Measurements from ENCODE around the gene CFAP299.
"Not testable (repeated sequence)": the region's sequence is repeated elsewhere in the genome, so short reads cannot be mapped to it uniquely, and the experiment has no call there.

The CFAP299 gene

DNA sequence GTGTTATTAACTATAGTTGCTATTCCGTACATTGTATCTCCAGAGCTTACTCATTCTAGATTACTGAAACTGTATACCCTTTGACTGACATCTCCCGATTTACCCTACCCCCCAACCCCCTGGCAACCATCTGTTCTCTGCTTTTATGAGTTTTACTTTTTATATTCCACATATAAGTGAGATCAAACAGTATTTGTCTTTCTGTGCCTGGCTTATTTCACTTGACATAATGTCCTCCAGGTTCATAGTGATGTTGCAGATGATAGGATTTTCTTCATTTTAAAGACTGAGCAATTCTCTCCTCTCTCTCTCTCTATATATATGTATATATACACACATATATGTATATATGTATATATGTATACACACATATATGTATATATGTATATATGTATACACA, 54.6 kb downstream of the CFAP299 start:
- DNase-seq (ENCODE audit: low read depth) = no peak

DNA sequence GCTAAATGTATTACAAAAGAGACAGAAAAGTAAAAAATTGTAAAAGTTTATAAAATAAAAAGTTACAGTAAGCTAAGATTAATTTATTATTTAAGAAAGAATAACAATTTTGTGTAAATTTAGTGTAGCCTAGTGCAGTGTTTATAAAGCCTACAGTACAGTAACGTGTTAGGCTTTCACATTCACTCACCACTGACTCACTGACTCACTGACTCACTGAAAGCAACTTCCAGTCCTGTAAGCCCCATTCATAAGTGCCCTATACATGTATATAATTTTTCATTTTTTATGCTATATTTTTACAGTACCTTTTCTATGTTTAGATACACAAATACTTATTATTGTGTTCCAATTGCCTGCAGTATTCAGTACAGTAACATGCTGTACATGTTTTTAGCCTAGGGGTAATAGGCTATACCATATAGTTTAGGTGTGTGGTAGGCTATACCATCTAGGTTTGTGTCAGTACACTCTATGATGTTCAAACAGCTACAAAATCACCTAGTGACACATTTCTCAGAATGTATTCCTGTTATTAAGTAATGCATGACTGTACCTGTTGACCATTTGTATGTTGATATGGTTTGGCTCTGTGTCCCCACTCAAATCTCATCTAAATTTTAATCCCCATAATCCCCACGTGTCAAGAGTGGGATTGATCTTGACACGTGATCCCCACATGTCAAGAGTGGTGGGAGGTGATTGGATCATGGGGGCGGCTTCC, 57.9 kb downstream of the CFAP299 start:
- peak; percentile 27 for DNase-seq (ENCODE audit: low read depth)

DNA sequence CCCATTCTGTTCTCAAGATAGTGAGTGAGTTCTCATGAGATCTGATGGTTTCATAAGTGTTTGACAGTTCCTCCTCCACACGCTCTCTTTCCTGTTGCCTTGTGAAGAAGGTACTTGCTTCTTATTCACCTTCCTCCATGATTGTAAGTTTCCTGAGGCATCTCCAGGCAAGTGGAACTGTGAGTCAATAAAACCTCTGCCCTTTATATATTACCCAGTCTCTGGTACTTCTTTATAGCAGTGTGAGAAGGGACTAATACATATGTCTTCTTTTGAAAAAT, 58.4 kb downstream of the CFAP299 start:
- no peak for DNase-seq (ENCODE audit: low read depth)

DNA sequence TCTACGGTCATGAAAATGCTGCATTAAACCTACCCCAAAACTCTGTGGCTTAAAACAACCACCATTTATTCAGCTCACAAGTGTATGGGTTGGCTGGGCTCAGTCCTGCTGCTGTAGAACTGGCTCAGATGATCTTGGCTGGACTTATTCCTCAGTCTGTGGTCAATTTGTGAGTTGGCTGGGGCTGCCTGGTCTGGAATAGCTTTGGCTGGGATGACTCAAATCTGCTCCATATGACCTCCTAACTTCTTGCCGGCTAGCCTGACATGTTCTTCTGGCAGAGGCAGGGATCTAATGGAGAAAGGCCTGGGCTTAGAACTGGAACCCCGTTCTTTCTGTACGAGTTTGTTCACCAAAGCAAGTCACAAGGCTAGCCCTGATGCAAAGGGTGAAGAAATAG, 71.7 kb downstream of the CFAP299 start:
- peak; percentile 78 for DNase-seq (ENCODE audit: low read depth)

DNA sequence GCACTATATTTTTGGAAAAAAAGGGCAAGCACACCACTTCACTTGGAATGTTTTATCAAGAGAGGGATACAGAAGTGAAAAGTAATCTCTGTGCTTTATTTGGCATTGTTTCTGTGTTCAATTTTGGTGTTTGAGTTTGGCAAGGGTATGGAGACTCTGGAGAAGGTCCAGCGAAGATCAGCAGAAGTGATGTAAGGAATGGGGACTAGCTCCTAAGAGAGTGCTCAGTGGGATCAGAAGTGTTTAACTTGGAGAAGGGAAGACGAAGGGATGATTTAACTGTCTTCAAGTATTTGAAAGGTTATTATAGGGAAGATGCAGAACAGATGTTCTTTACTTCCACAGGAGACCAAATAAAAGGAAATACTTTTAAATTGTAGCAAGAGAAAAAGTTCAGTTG, 74.3 kb downstream of the CFAP299 start:
- peak; percentile 38 for DNase-seq (ENCODE audit: low read depth)

DNA sequence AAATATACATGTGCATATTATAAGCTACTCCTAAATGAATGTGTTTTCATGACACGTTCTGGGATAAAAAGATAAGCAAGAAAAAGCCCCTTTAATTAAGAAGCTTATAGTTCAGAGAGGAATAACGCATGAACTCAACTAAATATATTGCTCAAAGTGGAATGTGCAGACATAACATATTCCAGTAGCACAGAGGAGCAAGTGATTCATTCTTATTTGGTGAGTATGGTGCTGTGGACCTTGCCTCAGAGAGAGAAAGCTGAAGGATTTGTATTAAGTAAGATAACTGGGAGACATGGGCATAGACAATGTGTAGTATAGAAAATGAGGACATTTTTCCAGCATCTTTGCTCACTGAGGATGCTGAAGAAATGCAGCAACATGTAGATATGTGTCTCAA, 76.8 kb downstream of the CFAP299 start:
- DNase-seq (ENCODE audit: low read depth) = no peak

DNA sequence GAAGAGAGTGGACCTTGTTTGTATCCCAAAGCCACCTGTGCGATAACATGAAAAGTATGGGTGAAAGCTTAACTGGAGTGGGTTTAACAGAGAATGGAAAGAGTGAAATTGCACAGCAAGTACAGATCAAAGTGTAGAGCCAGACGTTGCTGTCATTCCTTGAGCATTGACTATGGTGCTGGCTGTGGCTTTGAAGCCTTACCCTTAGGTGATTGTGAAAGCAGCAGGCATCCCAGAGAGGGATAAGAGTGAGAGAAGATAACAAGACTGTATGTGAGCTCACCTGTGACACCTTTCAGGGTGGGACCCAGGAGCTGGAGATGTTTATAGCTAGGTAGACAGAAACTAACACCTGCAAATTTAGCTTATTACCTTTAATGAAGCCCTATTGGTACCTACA, 77.6 kb downstream of the CFAP299 start:
- DNase-seq (ENCODE audit: low read depth) = no peak

DNA sequence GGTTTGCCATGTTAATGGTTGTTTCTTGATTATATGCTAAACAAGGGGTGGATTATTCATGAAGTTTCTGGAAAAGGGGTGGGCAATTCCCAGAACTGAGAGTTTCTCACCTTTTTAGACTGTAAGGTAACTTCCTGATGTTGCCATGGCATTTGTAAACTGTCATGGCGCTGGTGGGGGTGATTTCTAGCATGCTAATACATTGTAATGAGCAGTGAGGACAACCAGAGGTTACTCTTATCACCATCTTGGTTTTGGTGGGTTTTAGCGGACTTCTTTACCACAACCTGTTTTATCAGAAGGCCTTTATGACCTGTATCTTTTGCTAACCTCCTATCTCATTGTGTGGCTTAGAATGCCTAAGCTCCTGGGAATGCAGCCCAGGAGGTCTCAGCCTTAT, 81.5 kb downstream of the CFAP299 start:
- no peak for DNase-seq (ENCODE audit: low read depth)

DNA sequence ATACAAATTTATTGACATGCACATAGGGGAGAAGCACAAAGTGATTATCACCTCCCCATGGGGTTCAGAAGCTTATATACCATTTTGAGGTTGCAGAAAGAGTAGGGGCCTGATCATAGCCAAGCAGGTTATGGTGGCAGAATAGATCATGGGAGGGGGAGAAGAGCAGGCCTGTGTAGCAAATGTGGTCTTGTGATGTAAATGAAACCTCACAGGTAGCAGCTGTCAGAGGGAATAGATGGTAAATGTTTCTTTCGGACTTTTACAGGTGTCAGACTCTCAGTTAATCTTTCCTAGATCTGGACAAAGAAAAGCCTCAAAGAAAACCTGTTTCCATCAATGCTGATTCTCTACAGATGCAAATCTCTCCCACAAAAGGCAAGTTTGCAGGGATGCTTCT, 84.4 kb downstream of the CFAP299 start:
- no peak for DNase-seq (ENCODE audit: low read depth)

DNA sequence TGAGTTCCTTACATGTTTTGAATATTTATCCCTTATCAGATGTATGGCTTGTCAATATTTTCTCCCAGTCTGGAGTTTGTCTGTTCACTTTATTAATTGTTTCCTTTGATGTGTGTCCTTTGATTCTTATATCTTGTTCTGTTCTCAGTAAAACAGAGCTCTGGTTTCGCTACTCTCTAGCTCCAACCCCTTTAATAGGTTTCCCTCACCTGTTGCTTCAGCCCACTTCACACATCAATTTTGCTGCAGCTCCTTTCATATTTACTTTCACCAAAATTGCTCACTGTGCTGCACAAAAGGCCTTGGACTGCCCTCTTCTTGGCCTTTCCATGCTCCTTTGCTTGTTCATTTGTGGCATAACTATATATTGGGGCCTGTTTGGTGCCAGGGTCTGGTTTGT, 85.1 kb downstream of the CFAP299 start:
- DNase-seq (ENCODE audit: low read depth) = no peak

DNA sequence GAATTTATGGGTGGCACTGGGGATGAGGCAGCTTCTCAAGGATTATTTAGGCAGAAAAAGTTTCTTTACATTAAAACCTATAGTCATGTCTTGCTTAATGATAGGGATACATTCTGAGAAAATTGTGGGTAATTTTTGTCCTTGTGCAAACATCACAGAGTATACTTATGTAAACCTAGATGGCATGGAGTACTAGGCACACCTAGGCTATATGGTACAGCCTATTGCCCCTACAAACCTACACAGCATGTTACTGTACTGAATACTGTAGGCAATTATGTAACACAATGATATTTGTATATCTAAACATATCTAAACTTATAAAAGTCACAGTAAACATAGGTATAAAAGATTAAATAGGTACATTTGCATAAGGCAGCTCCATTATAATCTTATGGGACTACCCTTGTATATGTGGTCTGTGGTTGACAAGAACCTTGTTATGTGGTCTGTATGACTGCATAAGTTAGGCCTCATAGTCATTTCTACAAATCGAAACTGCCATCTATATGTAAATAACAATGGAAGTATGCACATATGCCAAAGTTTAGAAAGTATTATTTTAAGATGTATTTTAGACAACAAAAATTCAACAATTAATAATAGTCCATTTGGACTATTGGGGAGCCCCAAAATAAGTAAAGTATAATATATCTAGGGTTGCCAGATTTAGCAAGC, 87.3 kb downstream of the CFAP299 start:
- DNase-seq (ENCODE audit: low read depth) = no peak

DNA sequence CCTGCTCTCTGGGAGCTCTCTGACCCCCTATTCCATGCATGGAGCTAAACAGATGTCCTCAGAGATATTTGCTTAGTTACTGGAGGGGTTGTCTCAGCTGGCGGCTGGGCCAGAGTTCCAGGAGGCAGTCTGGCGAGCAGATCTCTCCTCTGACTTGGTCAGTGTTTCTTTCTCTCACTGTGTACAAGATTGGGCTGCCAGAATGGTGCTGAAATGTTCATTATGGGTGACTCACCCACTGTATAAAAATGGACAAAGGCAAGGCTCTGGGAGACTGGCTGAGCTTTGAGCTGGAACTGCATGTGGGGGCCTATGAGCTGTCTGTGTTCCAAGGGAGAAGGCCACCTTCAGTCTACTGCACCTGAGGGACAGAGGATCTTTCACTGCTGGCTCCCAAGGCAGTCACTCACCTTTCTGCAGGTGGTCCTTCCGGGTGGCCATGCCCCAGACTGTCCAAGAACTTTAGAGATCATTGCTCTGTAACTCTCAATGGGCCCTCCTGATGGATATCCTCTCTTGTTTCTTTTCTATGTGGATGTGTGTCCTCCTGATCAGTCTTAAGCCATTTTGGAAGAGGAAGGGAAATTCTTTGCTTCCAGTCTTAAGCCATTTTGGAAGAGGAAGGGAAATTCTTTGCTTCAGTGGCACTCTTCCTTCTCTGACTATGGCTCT, 88.2 kb downstream of the CFAP299 start:
- no peak for DNase-seq (ENCODE audit: low read depth)

DNA sequence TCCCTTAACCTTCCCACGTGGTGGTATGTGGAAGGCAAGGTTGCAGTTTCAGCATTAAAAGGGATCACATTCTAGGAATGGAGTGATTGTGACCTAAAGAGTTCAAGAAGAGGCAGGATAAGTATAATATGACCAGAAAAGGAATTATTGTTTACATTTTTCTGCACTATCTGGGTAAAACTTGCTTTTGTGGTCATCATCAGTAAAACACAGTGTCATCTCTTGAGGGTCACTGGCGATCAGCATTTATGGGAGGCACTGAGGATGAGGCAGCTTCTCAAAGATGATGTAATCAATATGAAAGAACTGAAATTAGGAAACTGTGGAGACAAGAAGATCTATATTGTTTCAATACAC, 88.7 kb downstream of the CFAP299 start:
- no peak for DNase-seq (ENCODE audit: low read depth)

DNA sequence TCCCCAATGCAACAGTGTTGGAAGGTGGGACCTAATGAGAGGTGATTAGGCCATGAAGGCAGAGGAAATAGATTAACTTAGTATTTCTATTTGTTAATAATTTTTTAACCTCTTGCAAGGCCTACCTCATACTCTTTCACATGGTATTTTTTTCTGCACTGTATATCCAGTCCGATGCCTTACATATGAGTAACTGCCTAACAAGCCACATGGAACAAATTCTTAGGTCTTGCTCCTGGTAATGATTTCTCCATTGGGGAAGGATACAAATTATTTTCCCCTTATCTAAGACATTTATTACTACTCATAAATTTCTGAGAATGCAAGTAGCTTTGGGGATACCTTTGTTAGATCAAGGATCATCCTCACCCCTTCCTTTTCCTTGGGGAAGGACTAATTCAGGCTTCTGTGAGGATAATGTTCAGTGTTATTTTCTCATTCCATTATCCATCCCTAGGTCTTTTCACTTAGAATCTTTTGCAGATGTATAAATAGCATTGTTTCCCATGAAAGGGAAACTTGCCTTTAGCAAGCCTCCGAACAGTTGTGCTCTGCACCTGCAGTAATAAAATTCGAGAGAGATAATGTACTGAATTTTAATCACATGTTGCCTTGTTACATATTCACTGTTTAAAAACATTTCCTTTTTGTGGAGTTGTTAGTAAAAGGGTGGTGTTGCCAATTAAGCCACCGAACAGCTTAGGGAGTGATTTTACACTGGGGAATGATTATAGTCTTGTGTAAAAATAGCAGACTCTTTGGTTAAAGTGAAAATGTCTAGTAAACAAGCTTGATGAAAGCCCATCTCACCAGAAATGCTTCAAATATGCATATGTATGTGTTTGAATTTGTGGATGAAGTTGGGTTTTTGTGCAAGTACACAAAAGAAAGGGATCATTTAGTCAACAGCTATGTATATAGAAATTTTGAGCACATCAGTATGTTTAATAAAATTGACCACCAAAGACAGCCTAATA, 89.9 kb downstream of the CFAP299 start:
- DNase-seq (ENCODE audit: low read depth) = no peak

DNA sequence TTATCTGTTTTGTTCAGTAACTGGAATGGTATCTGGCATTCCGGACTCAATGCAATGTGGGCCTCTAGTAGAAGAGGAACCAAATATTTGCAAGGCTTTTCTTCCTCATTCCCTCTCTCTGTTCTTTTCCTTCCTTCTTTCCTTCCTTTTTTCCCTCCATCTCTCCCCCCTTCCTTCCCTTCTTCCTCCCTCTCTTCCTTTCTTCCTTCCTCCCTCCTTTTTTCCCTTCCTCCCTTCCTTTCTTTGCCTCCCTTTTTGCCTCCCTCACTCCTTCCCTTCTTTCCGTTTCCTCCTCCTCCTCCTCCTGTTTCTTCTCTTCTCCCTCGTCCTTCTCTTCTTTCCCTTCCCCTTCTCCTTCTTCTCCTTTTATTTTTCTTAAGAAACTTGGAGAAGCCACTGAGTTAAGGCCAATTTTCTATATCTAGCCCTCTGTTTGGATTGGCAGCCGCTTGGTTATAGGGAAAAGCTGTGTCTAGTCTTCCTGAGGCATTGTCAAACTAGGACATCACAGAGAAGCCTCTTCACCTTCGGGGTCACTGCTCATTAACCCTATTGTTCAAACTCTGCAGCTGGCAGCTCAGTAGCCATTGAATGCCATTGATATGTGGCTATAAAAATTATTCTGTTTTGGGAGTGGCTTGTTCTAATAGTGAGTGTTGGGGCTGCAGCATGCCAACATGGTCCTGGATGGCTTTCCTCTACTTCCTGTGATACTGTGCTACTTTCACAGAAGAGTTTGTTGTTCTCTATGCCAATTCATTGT, 95.9 kb downstream of the CFAP299 start:
- no peak for DNase-seq (ENCODE audit: low read depth)

DNA sequence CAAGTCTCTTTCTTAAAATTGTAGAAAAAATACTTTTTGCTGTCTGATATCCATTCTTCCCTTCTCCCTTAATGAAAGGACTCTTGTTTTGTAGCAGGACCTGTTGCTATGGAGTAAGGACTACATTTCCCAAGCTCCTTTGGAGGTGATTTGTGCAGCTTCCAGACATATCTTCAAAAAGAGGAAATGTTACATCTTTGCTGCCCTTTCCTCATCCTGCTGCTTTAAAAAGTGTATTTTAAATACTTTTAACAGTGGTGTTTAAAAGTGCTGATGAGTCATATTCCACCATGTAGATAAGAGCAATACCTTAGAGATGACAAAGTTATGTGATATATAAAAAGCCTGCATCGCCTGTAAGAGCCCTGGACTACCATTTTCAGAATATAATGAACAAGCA, 98.7 kb downstream of the CFAP299 start:
- DNase-seq (ENCODE audit: low read depth) = no peak

DNA sequence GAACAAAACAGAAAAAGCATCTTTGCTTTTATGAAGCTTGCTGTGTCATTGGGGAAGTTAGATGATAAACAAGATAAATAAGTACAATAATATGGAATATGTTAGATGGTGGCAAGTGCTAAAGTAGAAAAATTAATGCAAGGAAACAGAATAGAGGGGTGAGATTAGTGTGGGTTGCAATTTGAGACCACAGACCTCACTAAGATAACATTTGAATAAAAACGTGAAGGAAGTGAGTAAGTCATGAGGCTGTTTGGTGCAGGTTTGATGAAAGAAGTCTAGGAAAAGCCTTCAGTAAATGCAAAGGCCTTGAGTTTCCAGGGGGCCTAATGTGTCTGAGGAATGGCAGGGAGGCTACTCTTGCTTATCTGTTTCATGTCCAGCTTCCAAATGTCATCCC, 102.5 kb downstream of the CFAP299 start:
- DNase-seq (ENCODE audit: low read depth) = no peak

DNA sequence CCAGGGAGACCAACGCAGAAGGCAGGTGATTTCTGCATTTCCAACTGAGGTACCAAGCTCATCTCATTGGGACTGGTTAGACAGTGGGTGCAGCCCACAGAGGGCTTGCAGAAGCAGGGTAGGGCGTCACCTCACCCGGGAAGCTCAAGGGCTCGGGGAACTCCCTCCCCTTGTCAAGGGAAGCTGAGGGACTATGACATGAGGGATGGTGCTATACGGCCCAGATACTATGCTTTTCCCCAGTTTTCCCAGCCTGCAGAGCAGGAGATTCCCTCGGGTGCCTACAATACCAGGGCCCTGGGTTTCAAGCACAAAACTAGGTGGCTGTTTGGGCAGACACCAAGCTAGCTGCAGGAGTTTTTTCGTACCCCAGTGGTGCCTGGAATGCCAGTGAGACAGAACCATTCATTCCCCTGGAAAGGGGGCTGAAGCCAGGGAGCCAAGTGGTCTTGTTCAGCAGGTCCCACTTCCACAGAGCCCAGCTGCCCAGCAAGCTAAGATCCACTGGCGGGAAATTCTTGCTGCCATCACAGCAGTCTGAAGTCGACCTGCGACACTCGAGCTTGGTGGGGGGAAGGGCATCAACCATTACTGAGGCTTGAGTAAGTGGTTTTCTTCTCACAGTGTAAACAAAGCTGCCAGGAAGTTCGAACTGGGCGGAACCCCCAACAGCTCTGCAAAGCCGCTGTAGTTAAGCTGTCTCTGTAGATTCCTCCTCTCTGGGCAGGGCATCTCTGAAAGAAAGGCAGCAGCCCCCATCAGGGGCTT, 103.9 kb downstream of the CFAP299 start:
- DNase-seq (ENCODE audit: low read depth) = not testable (repeated sequence)

DNA sequence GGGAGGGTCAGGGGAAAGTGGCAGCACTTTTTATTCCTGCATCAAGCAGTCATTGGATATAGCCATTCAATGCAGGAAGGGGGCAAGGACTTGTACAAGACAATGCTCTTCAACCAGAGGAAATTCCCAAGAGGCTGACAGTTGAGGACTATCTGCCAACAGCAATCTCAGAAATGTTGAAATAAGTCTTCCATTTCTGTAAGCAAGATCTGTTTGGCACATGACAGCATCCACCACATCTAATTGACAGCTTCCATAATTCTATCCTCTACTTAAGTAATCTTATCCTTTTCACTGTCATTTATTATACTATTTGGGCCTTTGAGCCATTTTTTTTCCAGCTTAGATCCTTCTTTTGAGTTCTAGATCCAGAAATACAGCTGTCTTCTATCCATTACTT, 110.7 kb downstream of the CFAP299 start:
- no peak for DNase-seq (ENCODE audit: low read depth)

DNA sequence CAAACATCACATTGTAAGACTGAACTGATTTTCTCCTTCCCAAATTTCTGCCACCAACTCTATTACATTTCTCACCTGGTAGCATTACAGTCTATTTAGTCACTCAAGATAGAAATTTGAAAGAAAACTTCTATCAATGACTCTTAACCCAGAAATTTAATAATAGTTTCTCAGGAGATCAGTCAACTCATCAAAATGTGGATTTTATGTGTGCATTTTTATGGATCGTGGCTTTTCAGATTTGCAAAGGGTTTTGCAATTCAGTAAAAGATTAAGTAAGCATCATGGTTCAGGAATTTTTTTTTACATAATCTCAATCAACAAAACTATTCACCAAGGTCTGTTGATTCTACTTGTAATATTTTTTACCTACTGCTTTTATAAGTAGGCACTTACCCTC, 111.1 kb downstream of the CFAP299 start:
- DNase-seq (ENCODE audit: low read depth) = no peak

DNA sequence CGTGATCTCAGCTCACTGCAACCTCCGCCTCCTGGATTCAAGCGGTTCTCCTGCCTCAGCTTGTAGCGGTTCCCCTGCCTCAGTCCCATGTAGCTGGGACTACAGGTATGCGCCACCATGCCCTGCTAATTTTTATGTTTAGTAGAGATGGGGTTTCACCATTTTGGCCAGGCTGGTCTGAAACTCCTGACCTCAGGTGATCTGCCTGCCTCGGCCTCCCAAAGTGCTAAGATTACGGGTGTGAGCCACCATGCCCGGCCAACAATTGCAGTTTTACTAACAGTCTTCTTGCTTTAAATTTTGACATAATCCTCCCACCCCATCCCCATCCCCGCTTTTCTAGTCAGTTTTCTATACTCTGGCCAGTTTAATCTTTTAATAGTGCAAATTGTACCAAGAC, 112.0 kb downstream of the CFAP299 start:
- no peak for DNase-seq (ENCODE audit: low read depth)

All from fibroblast of the conjunctiva (primary cell).